Measurements from ENCODE around the gene PDP2.

- TF ChIP-seq CTCF (IDR thresholded peaks at IDR 0.05) = no peak
- TF ChIP-seq POLR2A (IDR thresholded peaks at IDR 0.05) = no peak
These were observed 38.9 kb upstream of the PDP2 start for GRCh38 chr16:66841366-66841765.

Measured in body of pancreas (tissue), 4 donors.